Measurements from ENCODE around the gene NEURL3.

NEURL3 gene

DNA sequence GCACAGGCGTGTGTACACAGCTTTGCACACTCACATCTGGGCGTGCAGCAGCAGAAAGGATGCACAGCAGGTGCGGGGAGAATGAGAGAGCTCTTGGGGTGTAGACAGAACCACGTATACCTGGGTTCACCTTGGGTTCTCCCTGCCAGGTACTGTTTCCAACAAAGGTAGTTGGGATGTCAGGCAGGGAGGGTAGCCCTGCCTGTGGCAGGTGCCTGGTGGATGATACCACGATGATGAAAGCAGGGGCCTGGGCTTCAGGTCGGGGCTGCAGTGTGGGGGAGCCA lies 24.9 kb upstream of the NEURL3 start:
- DNase-seq (ENCODE audit: insufficient read length, low spot score) (no peak), FAIRE-seq (no peak)
- no peak for TF ChIP-seq CTCF (IDR thresholded peaks at IDR 0.05; ENCODE audit: insufficient read depth, missing control alignments)

- no peak for DNase-seq (ENCODE audit: insufficient read length, low spot score)
- no peak for TF ChIP-seq CTCF (IDR thresholded peaks at IDR 0.05; ENCODE audit: insufficient read depth, missing control alignments)
- no peak for FAIRE-seq
Observed at GRCh38 chr2:96529376-96530143, 24.4 kb upstream of the NEURL3 start.

DNA sequence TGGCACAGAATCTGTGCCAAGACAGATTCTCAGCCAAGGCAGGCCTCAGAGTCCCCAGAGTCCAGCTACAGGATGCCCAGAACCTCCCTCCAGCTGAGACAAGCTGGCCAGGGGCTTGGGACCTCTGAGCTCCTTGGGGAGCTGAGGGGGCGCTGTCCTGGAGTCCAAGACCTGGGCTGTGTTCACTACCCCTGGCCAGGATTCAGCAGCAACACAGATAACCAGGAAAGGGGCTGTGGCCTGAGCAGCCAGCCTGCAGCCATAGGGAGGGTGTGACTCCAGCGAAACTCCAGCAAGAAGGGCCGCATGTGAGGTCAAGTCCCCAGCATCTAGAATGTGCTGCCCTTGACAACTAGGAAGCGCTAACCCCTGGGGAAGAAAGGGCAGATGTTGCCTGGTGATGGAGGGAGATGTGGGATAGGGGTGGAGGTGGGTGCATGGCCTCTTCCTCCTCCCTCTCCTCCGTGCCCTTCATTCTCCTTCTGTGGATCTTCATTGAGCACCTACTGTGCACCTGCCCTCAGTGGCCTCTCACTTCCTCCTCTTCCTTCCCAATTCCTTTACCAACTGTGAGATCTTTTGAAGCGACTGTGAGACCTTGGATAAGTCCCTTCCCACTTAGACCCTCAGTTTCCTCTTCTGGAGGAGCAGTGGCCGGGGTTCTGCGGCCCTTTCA lies 23.7 kb upstream of the NEURL3 start:
- DNase-seq (ENCODE audit: insufficient read length, low spot score) (no peak), FAIRE-seq (no peak)
- no peak for TF ChIP-seq CTCF (IDR thresholded peaks at IDR 0.05; ENCODE audit: insufficient read depth, missing control alignments)

DNA sequence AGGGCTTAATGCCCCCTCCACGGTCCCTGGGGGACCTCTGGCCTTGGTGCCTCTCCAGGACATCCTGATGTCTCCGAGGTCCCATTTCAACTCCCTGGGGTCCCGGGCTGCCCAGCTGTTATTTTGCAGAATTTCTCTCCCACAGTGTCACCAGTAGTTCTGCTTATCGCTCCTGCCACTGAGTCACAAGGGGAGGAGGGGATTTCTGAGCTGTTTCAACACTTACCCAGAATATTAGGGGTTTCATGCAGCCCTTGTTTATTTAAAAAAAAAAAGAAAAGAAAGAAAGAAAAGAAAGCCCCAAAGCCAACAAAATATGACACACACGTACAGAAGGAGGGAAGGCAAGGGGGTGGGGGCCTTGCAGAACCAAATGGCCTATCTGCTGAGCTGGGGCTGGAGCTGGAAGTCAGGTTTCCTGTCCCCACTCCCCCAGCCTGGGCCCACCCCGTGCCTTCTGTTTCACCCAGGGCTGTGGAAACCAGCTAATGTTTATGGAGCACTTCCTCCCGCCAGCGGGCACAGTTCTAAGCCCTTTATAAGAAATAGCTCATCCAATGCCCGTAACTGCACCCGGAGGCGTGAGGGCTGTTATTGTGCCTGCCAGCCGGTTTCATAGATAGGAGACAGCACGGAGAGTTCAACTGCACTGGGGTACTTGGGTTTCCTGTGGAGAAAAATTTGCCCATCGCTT lies 23.0 kb upstream of the NEURL3 start:
- no peak for TF ChIP-seq CTCF (IDR thresholded peaks at IDR 0.05; ENCODE audit: insufficient read depth, missing control alignments)
- no peak for DNase-seq (ENCODE audit: insufficient read length, low spot score)

GRCh38 chr2:96527286-96528005 lies 22.3 kb upstream of the NEURL3 start:
- TF ChIP-seq CTCF (IDR thresholded peaks at IDR 0.05; ENCODE audit: insufficient read depth, missing control alignments) = peak; percentile 2
- DNase-seq (ENCODE audit: insufficient read length, low spot score) = no peak
- no peak for FAIRE-seq

More for the DNA sequence above, 23.0 kb upstream of the NEURL3 start:
- no peak for FAIRE-seq

- no peak for TF ChIP-seq CTCF (IDR thresholded peaks at IDR 0.05; ENCODE audit: insufficient read depth, missing control alignments)
- no peak for DNase-seq (ENCODE audit: insufficient read length, low spot score)
- no peak for FAIRE-seq
Observed at GRCh38 chr2:96526615-96527285, 21.6 kb upstream of the NEURL3 start.
